DLD1 (cell line): Measurements from ENCODE around the gene NXPE2.
"Not testable (repeated sequence)": the region's sequence is repeated elsewhere in the genome, so short reads cannot be mapped to it uniquely, and the experiment has no call there.

ENCODE experiments used
- in situ Hi-C: cut with HindIII; loops from 2 replicates; pipeline ENCODE4 v1.10.0; 2017; ENCODE audit warnings: low sequenced_read_pairs

The NXPE2 gene

GRCh38 chr11:114678125-114679036 is at the start of gene NXPE2:
NXPE2 (plus strand) TSS chr11:114678527; CDS start chr11:114678576, 49 bp downstream.
- in situ Hi-C loops, result no loop called here

DNA sequence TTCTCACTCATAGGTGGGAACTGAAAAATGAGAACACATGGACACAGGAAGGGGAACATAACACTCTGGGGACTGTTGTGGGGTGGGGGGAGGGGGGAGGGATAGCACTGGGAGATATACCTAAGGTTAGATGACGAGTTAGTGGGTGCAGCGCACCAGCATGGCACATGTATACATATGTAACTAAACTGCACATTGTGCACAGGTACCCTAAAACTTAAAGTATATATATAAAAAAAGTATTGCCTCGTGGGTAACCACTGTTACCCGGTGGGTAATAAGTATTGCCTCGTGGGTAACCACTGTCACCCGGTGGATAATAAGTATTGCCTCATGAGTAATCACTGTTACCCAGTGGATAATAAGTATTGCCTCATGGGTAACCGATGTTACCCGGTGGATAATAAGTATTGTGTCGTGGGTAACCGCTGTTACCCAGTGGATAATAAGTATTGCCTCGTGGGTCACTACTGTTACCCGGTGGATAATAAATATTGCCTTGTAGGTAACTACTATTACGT is 46.8 kb upstream of the NXPE2 start:
- in situ Hi-C loops, result not testable (repeated sequence)

DNA sequence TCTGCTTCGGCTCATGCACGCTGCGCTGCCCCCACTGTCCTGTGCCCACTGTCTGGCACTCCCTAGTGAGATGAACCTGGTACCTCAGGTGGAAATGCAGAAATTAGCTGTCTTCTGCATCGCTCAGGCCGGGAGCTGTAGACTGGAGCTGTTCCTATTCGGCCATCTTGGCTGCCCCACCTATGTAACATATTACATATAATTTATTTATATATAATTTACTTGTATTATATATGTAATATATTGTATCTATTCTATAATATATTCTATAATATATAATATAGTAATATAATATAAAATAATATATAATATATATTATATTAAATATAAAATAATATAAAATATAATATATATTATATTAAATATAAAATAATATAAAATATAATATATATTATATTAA is 38.9 kb upstream of the NXPE2 start:
- in situ Hi-C loops, result not testable (repeated sequence)

GRCh38 chr11:114650661-114651060 is 27.7 kb upstream of the NXPE2 start:
- in situ Hi-C loops, result no loop called here

DNA sequence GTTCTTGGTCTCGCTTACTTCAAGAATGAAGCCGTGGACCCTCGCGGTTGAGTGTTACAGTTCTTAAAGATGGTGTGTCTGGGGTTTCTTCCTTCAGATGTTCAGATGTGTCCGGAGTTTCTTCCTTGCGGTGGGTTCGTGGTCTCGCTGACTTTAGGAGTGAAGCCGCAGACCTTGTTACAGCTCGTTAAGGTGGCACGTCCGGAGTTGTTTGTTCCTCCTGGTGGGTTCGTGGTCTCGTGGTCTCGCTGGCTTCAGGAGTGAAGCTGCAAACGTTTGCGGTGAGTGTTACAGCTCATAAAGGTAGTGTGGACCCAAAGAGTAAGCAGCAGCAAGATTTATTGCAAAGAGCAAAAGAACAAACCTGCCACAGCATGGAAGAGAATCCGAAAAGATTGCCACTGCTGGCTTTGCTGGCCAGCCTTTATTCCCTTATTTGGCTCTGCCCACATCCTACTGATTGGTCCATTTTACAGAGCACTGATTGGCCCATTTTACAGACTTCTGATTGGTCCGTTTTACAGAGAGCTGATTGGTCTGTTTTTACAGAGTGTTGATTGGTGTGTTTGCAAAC is 27.1 kb upstream of the NXPE2 start:
- in situ Hi-C loops, result no loop called here

- in situ Hi-C loops, result no loop called here
Measured at GRCh38 chr11:114653148-114653547, 25.2 kb upstream of the NXPE2 start.

DNA sequence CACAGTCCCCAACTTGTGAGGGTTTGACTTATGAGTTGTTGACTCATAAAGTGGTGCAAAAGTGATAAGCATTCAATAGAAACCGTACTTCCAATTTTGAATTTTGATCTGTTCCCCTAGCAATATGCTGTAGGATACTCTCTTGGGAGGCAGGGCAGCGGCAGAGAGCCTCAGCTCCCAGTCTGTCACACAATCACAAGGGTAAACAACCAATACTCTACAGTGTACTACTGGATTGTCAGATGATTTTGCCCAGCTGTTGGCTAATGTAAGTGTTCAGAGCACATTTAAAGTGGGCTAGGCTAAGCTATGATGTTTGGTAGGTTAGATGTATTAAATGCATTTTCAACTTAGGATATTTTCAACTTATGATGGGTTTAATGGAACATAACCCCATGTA is 13.7 kb upstream of the NXPE2 start:
- in situ Hi-C loops, result no loop called here

GRCh38 chr11:114666760-114667159 is 11.6 kb upstream of the NXPE2 start:
- in situ Hi-C loops, result no loop called here

GRCh38 chr11:114668109-114668508 is 10.2 kb upstream of the NXPE2 start:
- in situ Hi-C loops, result no loop called here

DNA sequence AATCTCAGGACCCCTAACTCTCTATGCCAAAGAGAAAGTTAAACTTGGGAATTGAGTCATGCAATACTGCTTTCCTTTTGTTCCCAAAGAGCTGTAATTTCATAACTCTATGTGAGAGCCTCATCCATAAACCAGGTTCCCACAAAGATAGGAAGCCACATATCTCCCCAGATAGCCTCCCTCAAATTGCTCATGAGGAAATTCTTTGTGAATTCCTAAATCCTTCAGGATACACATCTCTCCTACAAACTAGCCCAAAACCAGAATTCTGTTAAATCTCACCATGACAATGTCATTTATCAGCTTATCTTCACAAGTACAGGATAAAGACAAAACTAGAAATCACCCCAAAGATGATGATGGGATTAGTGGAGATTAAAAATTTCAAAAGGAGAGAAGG is 4.7 kb upstream of the NXPE2 start:
- in situ Hi-C loops, result no loop called here

- in situ Hi-C loops, result no loop called here
Measured at GRCh38 chr11:114679505-114679904, 1.2 kb downstream of the NXPE2 start.

- in situ Hi-C loops, result no loop called here
Measured at GRCh38 chr11:114683007-114683406, 4.7 kb downstream of the NXPE2 start.

DNA sequence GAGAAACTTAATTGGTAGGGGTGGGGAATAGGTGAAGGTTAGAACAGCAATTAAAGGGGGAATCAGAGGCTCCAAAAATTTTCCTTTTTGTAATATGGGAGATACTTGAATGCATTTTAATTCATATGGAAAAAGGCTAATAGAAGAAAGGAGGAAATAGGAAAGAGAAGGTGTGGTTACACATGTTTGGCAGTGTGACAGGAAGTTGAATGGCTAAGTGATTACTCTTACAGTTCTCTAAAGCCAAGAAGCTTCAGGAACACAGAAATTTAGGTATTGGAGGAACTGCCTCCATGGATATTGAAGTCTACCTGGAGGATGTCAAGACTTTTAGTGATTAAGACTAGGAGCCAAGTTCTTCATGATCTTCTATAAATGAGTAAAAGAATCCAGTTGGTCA is 6.3 kb downstream of the NXPE2 start:
- in situ Hi-C loops, result no loop called here

GRCh38 chr11:114685097-114685496 is 6.8 kb downstream of the NXPE2 start:
- in situ Hi-C loops, result no loop called here

DNA sequence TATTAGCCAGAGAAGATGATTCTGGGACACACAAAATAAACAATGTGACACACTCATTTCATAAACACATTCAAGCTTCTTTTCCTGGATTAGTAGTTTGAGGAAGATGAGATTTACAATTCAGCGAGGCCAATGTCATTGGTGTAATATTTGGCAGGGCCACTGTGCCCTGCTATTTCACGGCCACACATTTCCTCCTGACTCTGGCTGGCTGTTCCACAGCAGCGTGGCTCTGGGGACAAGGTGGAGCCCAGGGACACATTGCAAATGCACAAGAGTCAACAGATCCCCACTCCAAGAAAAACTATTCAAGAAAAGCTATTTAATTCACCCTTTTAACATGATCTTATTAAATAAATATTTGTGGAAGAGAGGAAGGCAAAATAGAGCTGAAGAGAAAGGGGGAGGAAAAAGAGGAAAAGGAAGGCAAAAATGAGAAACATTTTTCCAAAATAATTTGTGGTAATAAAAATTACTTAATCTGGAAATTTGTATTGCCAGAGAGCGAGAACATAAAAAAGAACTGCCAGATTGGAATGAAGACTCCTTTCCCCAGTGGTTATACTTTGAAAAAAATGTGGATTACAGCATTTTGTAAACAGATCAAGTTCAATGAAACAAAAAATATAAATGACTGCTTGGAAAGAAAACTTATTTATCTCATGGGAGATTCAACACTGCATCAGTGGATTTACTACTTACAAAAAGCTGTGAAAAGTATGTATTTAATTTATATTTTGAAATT is 27.1 kb downstream of the NXPE2 start:
- in situ Hi-C loops, result no loop called here

DNA sequence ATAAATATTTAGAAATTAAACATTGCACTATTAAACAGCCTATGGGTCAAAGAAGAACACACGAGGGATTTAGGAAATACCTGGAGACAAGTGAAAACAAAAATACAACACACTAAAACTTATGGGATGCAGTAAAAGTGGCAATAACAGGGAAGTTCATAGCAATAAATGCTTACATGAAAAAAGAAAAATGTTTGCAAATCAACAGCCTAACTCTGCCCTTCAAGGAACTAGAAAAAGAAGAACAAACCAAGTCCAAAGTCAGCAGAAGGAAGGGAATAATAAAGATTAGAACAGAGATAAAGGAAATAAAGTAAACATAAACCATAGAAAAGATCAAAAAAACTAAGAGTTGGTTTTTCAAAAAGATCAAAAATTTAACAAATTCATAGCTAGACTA is 31.6 kb downstream of the NXPE2 start:
- in situ Hi-C loops, result no loop called here

DNA sequence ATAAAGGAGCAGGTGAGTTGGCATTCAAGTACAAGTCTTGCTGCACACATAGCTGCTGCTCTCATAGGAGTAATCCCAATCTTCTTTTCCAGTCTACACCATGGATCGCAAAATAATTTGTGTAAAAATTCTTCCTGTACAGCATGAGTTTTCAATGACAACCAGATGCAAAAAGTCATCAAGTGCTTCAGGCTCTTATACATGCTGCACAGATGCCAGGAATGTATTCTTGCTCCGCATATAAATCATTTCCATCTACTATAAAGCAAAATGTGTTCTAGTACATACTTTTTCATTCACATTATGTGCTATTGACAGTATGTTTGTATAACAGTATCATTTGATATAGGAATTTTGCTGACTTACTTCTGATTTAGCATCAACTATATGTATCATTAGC is 35.4 kb downstream of the NXPE2 start:
- in situ Hi-C loops, result no loop called here

- in situ Hi-C loops, result no loop called here
Measured at GRCh38 chr11:114719562-114719961, 41.2 kb downstream of the NXPE2 start.

GRCh38 chr11:114724916-114725524 is 46.7 kb downstream of the NXPE2 start:
- in situ Hi-C loops, result no loop called here

GRCh38 chr11:114725623-114726022 is 47.3 kb downstream of the NXPE2 start:
- in situ Hi-C loops, result no loop called here

- in situ Hi-C loops, result no loop called here
Measured at GRCh38 chr11:114736806-114737205, 58.5 kb downstream of the NXPE2 start.
